Measurements from ENCODE around the gene PLK5.
A peak's percentile ranks its signal among the peaks of the same experiment; 100 is the strongest.
"Not testable (repeated sequence)": the region's sequence is repeated elsewhere in the genome, so short reads cannot be mapped to it uniquely, and the experiment has no call there.

The PLK5 gene

DNA sequence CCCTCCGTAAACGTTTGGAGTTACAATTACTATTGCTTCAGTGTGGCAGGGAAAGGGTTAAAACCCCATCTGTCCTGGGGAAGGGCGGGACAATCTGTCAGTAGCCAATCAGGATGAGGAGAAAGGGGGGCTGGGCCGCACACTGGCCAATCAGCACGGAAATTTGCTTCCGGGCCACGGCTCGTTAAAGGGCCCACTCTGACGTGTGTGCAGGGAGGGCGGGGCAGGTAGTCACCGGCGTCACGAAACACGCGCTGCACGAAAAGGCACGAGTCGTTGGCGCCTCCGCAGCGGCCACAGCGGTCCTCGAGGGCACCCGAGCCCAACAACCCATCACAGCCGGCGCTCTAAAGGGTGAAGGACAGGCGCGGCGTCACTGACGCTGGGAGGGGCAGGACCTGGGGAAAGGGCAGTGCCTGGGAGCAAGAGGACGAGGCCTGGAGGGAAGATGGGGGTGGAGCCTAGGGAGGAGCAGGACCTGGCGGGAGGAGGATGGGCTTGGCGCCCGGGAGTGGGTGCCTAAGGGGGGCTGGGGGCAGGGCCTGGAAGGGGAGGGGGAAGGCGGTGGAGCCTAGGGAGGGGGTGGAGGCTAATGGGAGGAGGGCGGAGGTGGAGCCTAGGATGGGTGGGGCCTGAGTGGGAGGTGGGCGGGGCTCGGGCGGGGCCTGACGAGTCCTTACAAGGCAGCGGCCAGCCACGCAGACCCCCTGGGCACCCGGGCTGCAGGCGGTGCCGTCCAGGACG is 15.9 kb upstream of the PLK5 start:
- DNase-seq = peak; percentile 91

DNA sequence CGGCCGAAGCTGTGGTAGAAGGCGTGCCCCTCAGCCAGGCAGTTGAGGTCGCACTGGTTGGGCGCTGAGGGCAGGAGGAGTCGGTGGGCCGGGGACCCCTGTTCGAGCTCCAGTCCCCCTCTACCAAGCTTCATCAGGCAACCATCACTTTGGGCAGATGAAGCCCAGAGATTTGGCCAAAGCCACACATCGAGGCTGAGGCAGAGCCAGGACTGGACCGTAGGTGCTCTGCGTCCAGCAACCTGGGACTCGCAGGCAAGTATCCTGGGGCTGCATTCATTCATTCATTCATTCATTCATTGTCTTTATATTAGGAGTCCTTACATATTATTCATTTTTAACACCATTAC is 15.4 kb upstream of the PLK5 start:
- DNase-seq = no peak

DNA sequence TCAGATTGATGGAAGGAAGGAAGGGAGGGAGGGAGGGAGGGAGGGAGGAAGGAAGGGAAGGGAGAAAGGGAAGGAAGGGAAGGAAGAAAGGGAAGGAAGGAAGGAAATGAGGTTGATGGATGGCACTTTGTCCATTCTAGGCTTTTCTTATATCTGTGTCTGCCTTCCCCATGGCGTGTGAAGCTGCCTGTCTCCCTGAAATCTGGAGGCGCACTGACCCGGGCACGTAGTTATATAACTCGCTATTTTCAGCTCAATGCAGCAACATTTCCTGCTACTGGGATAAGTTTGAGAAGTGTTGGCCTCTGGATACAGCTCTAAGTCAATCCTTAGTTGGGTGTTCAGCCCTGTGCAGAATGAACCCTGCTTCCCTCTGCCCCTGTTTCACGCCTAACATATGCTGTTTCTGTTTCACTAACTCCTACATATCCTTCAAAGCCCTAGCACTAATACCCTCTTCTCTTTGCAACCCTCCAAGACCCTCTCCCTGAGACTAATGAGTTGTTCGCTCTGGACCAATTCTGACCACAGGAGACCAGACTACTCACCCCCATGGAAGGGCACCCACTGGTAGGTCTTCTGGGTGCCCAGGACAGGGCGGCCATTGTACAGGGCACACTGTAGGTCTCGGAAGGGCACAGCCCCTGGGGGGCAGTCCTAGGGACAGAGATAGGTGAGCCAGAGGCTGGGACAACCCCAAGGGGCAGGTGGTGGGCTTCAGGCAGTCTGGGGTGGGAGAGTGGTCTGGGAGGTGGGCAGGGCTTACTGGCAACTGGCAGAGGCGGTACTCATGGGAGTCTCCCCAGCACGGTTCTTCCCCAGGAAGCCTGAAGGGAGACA is 14.1 kb upstream of the PLK5 start:
- no peak for DNase-seq

DNA sequence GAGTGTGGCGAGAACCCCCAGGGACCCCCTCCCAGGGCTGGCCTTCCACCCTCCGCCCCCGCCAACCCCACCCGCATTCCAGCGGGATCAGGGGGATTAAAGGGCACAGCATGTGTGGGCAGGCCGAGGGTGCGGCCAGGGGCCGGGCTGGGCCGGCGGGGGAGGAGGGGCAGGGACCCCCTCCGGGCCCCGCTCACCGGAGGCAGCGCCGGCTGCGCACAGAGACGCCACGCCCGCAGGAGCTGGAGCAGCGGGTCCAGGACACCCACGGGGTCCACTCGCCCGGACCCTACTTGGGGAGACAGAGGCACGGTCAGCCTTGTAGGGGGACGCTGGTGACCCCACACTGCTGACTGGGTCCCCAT is 13.5 kb upstream of the PLK5 start:
- no peak for DNase-seq

DNA sequence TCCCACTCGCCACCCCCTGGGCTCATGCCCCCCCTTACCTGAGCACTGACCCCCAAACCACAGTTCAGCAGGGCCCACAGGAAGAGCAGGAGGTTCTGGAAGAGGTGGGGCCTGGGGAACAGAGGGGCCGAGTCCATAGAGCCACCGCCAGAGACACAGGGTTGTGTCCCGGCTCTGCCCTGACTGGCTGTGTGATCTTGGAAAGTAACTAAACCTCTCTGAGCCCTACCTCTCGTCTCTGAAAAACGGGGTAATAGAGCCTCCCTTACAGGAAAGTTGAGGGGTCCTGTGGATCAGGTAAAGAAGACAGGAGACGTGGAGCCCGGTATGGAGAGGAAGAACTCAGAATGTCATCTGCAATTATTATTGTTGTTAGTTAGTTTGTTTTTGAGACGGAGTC is 13.1 kb upstream of the PLK5 start:
- DNase-seq = no peak

DNA sequence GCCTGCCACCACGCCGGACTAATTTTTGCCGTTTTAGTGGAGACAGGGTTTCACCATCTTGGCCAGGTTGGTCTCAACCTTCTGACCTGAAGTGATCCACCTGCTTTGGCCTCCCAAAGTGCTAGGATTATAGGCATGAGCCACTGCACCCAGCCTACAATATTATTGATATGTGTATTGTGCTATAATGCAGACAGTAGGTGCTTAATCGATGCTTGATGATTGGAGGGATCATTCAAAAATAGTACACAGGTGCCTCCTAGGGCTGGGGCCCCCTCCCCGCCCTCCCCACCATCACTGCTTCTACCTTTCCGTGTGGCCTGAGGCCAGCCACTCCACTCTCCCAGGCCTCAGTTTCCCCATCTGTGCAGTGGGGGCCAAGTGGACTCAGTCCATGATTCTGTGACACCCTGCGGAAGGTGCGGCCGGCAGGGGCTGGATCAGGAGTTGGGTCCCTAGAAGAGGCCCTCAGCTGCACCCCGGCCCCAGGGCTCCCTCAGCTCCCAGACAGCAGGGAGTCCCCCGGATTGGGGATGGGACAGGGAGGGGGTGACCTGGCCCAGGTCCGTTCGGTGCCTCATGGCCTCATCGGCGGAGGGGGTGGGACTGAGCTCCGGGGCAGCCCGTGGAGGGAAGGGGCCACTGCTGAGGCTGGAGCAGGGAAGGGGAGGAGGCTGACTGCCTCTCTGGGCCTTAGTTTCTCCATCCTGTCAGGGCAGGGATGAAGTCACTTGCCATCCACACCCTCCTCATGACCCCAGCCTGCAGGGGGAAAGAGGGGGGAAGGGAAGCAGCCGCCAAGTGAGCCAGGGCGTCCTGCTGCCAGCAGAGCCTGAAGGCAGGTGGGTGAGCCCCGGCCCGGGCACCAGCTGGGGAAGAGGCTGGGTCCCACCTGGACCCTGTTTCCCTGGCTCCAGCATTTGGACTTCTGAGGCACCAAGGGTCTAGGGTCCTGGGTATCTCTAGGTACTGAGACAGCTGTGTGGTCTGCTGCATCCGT is 12.3 kb upstream of the PLK5 start:
- DNase-seq = no peak

DNA sequence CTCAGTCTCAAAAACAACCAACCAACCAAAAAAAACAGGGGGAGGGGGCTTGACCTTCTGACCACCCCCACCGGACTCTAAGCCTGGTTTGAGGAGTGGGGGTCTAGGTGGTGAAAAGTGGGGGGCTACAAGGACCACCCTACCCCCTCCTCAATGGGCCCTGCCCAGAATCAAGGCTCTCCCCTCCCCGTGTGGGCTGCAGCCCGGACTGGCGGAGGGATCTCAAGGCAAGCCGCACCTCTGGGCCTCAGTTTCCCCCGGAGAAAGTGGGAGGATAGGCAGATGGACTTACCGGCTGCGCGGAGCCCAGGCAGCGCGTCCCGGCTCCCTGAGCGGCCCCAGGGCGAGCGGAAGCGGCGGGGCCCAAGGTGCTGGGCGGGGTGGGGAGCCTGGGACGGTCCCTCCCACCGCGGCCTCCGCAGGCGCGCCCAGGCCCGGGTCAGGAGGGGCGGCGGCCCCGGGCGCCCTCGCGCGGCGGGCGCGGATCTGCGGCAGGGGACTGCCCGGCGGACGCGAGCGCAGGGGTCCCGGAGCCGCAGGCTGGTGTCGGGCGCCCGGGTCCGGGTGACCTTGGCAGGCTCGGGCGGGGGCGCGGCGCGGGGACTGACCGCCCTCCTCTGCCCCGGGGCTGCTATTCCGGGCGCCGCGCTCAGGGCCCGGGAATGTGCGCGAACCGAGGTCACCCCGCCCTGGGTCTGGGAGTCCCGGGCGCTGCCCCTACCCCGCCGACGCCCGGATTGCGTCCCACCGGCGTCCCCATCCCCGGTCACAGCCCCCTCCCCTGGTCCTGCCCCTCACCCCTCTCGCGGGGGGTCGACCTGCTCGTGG is 11.0 kb upstream of the PLK5 start, which contains the start of gene ADAMTSL5:
TSS of gene ADAMTSL5 (minus strand) at position 349 of the 828 bp plus-strand sequence. CDS start 2,076 bp downstream, outside the sequence.
- peak; percentile 33 for DNase-seq

DNA sequence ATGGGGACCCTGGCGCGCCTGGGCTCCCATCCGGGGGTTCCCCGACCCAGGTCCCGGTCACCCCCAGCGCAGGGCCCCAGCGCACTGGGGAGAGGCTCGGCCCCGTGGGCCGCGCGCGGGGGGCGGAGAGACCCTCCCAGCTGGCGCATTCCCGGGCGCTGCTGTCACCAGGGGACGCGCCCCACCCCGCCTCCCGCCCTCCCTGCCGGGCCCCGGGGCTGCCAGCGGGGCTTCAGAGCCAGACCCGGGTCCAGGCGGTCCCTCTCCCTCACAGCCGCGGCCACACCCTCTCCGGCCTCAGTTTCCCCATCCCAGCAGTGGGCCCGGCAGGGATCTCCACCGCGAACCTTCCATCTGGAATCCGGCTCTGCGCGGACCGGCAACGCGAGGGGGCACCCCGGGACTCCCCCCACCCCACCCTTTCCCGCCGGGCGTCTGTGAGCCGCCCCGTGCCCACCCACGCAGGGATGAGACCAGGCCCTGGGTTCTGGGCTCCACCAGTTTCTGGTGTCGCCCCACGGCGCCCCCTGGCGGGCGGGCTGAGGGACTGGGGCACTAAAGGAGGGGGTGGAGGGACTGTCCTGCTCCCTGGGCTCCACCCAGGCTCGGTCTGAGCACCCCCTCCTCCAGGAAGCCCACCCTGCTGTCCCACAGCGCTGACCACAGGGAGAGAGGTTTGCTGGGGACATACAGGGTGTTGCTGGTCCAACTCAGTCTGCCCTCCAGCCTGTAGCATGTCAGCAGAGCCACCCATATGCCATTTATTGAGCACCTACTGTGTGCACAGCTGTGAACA is 10.2 kb upstream of the PLK5 start:
- DNase-seq = peak; percentile 62

DNA sequence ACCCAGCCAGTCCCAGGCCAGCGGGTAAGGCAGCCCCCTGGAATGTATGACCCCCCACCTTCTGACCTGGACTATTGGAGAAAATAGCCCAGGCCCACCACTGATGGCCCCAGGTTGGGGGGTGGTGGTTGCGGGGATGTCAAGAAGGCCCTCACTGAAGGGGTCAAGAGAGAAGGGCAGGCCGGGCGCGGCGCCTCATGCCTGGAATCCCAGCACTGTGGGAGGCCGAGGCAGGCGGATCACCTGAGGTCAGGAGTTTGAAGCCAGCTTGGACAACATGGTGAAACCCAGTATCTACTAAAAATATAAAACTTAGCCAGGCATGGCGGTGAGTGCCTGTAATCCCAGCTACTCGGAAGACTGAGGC is 9.6 kb upstream of the PLK5 start:
- no peak for DNase-seq

DNA sequence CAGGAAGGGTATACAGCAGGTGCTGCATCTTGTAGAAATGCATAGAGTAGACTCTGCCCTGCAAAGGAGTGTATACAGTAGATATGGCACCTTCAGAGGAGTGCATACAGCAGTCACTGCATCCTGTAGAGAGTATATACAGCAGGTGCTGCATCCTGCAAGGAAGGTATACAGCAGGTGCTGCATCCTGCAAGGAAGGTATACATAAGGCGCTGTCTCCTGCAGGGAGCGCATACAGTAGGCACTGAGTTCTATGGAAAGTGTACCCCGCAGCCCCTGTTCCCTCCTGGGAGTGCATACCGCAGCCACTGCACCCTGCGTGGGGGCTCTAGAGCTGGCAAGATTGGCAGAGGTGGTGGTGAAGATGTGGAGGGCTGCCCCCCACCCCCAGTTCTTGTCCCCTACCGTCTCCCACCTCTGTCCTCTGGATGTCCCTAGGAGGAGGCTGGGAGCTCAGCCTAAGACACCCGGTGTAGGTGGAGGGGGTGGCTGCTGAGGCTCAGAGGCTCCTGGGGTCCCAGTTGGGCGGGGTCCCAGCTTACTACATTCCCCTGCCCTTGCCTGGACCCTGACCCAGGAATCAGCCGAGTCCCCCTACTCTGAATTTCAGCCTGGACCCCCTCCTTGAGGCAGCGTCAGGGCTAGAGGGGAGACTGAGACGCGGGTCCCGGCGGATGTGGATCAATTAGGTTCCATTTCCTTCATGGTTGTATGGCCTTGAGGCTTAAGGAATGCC is 8.7 kb upstream of the PLK5 start:
- DNase-seq = no peak

DNA sequence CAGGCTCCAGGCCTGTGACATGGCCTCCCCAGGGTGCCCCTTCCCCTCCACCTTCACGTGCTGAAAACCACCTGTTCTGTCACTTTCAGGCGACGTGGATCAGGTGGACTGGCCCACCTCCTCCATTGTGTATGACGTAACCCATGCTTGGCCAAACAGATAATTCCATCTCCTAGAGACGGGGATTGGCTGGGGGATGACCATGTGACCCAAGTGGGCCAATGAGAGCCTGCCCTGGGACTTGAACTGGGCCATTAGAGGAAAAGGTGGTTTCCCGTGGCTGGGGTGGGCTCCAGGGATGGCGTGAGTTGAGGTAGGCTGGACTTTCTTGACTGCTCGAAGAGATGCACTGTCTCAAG is 7.5 kb upstream of the PLK5 start:
- DNase-seq = no peak

DNA sequence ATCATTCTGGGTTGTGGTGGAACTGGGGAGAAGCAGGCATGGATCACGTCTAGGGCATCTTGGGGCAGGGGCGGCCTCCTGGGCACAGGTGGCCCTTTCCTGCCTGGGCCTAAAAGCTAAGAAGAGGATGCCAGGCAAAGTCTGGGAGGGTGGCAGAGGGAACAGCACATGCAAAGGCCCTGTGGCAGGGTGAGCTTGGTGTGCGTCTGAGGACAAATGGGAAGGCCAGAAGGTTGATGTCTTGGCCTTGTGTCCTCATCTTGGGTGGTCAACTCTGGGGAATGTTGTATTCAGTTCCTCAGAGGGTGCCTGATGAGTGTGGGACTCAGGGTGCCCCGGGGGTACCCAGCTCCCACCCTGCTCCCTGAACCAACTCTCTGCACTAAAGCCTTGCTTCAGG is 5.4 kb upstream of the PLK5 start:
- no peak for DNase-seq

DNA sequence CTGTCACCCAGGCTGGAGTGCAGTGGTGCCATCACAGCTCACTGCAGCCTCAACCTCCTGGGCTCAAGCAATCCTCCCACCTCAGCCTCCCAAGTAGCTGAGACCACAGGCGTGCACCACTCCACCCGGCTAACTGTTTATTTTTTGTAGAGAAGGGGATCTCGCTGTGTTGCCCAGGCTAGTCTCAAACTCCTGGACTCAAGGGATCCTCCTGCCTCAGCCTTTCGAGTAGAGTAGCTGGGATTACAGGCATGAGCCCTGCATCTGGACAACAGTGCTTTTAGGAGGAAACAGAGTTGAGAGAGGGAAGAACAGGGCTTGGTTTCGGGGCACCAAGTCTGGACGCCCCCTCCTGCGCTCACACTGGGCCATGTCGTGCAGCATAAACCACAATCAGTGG is 4.1 kb upstream of the PLK5 start:
- not testable (repeated sequence) for DNase-seq

DNA sequence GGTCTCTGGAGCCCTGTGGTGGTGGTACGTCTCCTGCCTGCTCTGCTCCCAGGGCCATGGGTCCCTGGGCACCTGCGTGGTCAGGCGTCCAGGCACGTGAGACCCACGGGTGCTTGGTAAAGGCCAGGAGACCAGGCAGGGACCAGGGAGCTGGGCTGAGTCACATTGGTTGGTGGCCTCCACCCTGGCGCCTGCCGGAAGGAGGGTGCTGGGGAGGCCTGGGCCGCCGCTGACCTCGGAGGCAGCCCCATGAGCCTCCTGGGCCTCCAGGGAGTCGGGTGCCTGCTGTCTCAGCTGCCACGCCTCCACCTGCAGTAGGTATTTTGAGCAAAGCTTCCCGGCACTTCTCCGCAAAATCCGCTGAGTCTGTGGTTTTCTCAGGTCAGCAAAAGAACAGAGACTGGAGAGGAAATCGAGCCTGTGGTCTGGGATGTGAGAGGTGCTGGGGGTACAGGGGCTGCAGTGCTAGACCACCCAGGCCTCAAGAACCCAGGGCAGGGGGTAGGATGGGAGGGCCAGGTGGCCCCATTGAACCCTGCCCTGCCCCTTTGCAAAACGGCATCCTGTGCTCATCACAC is 3.6 kb upstream of the PLK5 start:
- no peak for DNase-seq

DNA sequence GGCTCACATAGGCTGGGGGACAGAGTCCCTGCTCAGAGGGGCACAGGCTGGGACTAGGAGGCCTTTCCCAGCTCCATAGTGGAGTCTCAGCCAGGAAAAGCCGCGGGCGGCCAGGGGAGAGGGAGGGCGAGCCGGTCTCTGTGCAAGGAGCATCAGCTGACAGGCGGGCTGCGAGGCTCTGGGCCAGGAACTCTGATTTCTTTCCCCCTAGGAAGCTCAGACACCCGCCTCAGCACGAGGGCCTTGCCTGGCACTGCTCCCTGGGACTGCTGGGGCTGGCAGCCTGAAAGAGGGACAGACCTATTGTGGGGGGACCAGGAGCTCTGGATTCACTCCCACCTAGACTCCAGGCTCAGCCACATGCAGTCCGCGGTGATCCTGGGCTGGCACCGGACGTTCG is 2.2 kb upstream of the PLK5 start:
- DNase-seq = no peak

DNA sequence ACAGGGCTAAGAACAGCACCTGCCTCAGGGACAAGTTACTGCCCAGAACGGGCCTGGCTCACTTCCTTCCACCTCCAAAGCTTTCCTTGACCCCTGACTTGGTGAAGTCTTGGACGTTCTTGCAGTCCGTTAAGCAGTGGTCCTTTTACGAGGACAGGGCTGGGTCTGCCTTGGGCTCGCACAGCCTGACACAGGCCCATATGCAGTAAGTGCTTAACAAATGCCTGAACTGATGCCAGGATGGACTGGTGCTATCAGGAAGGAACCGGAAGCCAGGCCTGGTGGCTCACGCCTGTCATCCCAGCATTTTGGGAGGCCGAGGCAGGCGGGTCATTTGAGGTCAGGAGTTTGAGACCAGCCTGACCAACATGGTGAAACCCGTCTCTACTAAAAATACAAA is 1.8 kb upstream of the PLK5 start:
- no peak for DNase-seq

DNA sequence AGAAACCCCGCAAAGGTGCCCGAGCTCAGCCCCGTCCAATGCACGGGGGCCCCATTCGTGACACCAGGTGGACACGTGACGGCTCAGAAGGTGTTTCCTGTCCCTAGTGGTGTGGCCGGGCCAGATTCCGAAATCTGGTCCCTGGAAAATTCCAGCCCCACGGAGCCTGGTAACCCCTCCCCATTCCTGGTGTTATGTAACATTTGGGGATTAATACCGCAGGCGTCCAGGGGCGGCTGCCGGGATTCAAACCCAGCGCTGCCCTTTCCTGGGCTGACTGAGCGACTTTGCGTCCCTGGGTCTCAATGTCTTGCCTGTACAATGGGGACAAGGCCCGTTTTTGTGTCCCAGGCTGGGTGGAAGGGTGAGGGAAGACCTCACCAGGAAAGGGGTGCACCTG is 1.0 kb upstream of the PLK5 start:
- no peak for DNase-seq

DNA sequence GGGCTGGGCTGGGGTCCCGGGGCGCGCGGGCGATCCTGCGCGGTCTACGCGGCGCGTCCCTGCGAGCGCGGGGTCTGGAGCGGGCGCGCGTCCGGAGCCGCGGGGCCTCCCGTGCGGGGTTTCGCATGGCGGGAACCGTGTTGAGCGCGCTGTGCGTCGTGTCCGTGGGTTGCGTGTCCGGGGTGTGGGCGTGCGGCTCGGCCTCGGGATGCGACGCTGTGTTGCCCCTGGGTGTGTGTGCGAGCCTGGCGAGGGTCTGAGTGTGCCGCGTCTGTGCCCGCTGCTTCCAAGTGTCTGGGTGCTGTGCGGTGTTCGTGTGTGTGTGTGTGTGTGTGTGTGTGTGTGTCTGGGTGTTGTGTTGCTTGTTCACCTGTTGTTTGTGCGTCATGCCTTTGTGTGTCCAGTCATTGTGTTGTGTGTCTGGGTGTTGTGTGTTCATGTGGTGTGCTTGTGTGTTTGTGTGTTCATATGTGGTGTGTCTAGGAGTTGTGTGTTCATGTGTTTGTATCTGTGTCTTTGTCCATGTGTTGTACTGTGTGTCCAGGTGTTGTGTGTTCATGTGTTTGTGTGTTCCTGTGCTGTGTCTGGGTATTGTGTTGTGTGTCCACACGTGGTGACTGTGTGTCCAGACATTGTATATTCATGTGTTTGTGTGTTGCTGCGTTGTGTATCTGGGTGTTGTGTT is 552 bp downstream of the PLK5 start:
- no peak for DNase-seq

DNA sequence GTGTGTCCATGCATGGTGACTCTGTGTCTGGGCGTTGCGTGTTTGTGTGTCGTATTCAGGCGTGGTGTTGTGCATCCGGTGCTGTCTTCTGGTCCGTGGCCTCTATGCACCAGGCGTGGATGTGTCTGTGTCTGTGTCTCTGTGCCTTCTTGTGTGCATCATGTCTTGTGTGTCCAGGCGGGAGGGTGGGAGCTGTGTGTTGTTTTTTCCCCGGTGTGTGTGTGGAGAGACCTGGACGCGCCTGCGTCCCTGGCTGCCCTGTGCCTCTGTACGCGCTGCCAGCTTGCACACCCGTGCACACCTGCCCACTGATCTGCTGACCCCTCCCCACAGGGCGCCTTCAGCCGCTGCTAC is 1.1 kb downstream of the PLK5 start:
- DNase-seq = no peak

DNA sequence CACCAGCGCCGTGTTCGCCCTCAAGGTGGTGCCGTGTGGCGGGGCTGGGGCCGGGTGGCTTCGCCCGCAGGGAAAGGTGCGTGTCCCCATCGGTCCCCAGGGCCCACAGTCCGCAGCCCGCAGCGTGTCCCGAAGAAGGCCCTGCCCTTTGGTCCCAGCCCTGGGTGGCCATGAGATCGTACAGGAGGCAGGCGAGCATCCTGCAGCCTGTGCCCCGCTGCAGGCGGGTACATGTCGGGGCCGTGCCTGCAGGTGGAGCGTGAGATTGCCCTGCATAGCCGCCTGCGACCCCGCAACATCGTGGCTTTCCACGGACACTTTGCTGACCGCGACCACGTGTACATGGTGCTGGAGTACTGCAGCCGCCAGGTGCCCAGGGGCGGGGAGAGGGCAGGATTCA is 1.5 kb downstream of the PLK5 start:
- DNase-seq = no peak
